DLD1 (cell line): ENCODE results near the gene IFITM10.

Experiments used
- in situ Hi-C: cut with HindIII; loops from 2 replicates; pipeline ENCODE4 v1.10.0; 2017; ENCODE audit warnings: low sequenced_read_pairs

IFITM10 gene

GRCh38 chr11:1727861-1728260 lies 22.5 kb downstream of the IFITM10 start:
- in situ Hi-C loops = no loop called here

- in situ Hi-C loops = no loop called here
Measured at GRCh38 chr11:1727096-1727690, 23.2 kb downstream of the IFITM10 start.

GRCh38 chr11:1719781-1720180 lies 30.6 kb downstream of the IFITM10 start:
- in situ Hi-C loops = no loop called here

- in situ Hi-C loops = no loop called here
Measured at GRCh38 chr11:1718326-1718725, 32.1 kb downstream of the IFITM10 start.

GRCh38 chr11:1717745-1718144 lies 32.6 kb downstream of the IFITM10 start:
- in situ Hi-C loops = no loop called here

GRCh38 chr11:1714908-1715885 lies 35.2 kb downstream of the IFITM10 start:
- in situ Hi-C loops = no loop called here

GRCh38 chr11:1708716-1709115 lies 41.7 kb downstream of the IFITM10 start:
- in situ Hi-C loops = loop anchor here (10.0 kb wide), 1 partner anchor 106 kb away; no protein-coding TSS in a partner anchor

GRCh38 chr11:1707751-1708150 lies 42.6 kb downstream of the IFITM10 start:
- in situ Hi-C loops = loop anchor here (10.0 kb wide), 1 partner anchor 107 kb away; no protein-coding TSS in a partner anchor

GRCh38 chr11:1706634-1707400 lies 43.6 kb downstream of the IFITM10 start:
- in situ Hi-C loops = loop anchor here (10.0 kb wide), 1 partner anchor 108 kb away; no protein-coding TSS in a partner anchor

- in situ Hi-C loops = loop anchor here (10.0 kb wide), 1 partner anchor 109 kb away; no protein-coding TSS in a partner anchor
Measured at GRCh38 chr11:1705126-1706052, 45.0 kb downstream of the IFITM10 start.

GRCh38 chr11:1703146-1703545 lies 47.2 kb downstream of the IFITM10 start:
- in situ Hi-C loops = loop anchor here (10.0 kb wide), 1 partner anchor 112 kb away; no protein-coding TSS in a partner anchor

- in situ Hi-C loops = loop anchor here (10.0 kb wide), 1 partner anchor 112 kb away; no protein-coding TSS in a partner anchor
Measured at GRCh38 chr11:1702506-1702905, 47.9 kb downstream of the IFITM10 start.

- in situ Hi-C loops = loop anchor here (10.0 kb wide), 1 partner anchor 114 kb away; no protein-coding TSS in a partner anchor
Measured at GRCh38 chr11:1701091-1701807, 49.1 kb downstream of the IFITM10 start.

GRCh38 chr11:1699771-1700170 lies 50.6 kb downstream of the IFITM10 start:
- in situ Hi-C loops = loop anchor here (10.0 kb wide), 1 partner anchor 115 kb away; no protein-coding TSS in a partner anchor

- in situ Hi-C loops = no loop called here
Measured at GRCh38 chr11:1696608-1697570, 53.5 kb downstream of the IFITM10 start, which contains the start of gene KRTAP5-6. KRTAP5-6 (plus strand) TSS chr11:1697195; CDS start chr11:1697246, 51 bp downstream.

- in situ Hi-C loops = no loop called here
Measured at GRCh38 chr11:1695548-1696108, 54.8 kb downstream of the IFITM10 start.

- in situ Hi-C loops = no loop called here
Measured at GRCh38 chr11:1694846-1695547, 55.4 kb downstream of the IFITM10 start.
